HL-60 (cell line): Measurements from ENCODE around the gene CCR3.

Source experiments
- DNase-seq, 2 experiments: peaks; one replicate each; pipeline ENCODE4 v3.0.0-alpha.2; 2010 to 2020; ENCODE audit warnings: low read depth in 1 of 2, low spot score in 1 of 2
- H3K27ac ChIP-seq: fragments of 250-450 bp; sonication (Bioruptor Pico); replicated peaks from 2 replicates; pipeline ENCODE4 v1.5.1; 2020; ENCODE audit warnings: mild to moderate bottlenecking, moderate library complexity
- H3K27me3 ChIP-seq: fragments of 250-450 bp; sonication (Bioruptor Pico); 2 replicates; pipeline ENCODE4 v1.5.1; 2021; ENCODE audit warnings: mild to moderate bottlenecking, moderate library complexity; ENCODE audit not compliant: insufficient read depth, poor library complexity, severe bottlenecking
- H3K4me3 ChIP-seq: replicated peaks from 2 replicates; pipeline ENCODE4 v1.5.1; 2011; ENCODE audit warnings: mild to moderate bottlenecking, control low read depth, low read length; ENCODE audit not compliant: insufficient read depth
- CTCF ChIP-seq: IDR thresholded peaks from one replicate; pipeline ENCODE4 v1.5.1; 2011; ENCODE audit warnings: low read length, control low read depth, inconsistent platforms; ENCODE audit not compliant: insufficient read depth
- GABPA ChIP-seq: IDR thresholded peaks from 2 replicates; pipeline ENCODE4 v1.6.1; 2012; ENCODE audit warnings: low read depth
- POLR2AphosphoS5 ChIP-seq: IDR thresholded peaks from 2 replicates; pipeline ENCODE4 v1.6.1; 2012; ENCODE audit warnings: low read depth
- SPI1 ChIP-seq: IDR thresholded peaks from 2 replicates; pipeline ENCODE4 v1.6.1; 2012; ENCODE audit warnings: low read depth, mild to moderate bottlenecking, borderline replicate concordance
- TF ChIP-seq, protein P1 (sequence below): IDR thresholded peaks from 2 replicates; pipeline ENCODE4 v1.6.1; 2012; ENCODE audit warnings: low read depth; ENCODE audit not compliant: insufficient replicate concordance

CCR3 gene

DNA sequence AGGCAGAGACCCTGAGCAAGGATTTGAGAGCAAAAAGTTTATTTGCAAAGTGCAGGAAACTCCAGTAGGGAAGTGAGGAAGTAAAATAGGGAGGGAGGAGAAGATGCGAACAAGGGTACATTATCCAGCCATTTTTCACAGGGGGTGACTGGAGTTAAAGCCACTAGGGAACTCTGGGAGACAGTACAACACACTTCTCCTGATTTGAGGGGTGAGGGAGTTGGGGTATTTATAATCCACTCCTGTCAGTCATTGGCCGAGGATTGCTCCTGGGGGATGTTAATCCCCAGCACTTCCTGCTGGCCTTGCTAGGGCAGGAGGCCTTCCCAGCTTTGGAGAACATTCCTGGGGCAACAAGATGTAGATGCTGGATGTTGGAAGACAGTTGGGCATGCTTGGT lies 28.2 kb downstream of the CCR3 start:
- H3K27ac ChIP-seq = no peak overlapping the region
- H3K27me3 ChIP-seq = no peaks in the 10 kb centered on the region
- DNase-seq = no peak
- TF ChIP-seq POLR2AphosphoS5 = no peak
- H3K4me3 ChIP-seq = no peak overlapping the region

DNA sequence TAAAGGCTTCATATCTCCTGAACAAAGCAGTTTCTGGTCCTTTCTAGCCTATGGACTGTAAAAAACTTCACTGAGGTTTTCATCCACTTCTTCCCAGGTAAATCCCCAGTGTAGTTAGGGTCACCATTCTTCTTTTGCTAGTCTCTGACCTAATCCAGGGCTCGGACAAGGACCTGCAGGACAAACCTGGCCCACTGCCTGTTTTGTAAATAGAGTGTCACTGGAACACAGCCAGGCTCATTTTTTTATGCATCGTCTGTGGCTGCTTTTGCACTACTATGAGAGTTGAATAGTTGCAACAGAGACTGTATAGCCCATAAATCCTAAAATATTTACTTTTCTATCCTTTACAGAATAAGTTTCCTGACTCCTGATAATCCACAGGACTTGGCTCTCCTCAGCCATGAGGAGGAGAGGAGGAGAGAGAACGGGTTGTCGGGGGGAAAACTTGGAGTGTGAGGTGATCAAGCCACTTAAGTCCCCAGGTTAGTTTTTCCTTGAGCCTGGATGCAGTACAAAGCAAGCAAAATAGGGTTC lies 29.0 kb downstream of the CCR3 start:
- TF ChIP-seq SPI1 = no peak
- no peak for TF ChIP-seq GABPA
- Histone ChIP-seq H3K4me3 (no peak overlapping the region), H3K27ac (no peak overlapping the region), H3K27me3 (no peaks in the 10 kb centered on the region)
- DNase-seq = no peak

DNA sequence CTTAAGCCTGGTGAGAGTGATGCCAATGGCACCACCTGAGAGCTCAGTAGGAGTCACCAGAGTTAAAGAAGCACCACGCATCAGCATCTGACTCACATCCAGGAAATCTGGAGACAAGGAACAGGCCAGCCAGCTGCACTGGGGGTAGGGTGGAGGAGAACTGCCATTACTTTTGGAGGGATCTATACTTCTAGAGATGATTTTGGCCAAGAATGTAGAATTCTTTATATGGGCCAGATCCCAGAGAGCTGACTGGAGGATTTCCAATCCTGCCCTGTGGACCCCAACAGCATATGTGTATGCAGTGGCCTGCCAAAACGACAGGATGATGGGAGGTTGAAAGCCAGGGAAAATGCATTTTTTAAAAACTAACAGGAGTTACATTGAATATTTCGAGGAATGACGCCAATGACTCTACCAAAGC lies 29.8 kb downstream of the CCR3 start:
- no peak for TF ChIP-seq POLR2AphosphoS5
- TF ChIP-seq SPI1 = no peak
- TF ChIP-seq, protein P1, sequence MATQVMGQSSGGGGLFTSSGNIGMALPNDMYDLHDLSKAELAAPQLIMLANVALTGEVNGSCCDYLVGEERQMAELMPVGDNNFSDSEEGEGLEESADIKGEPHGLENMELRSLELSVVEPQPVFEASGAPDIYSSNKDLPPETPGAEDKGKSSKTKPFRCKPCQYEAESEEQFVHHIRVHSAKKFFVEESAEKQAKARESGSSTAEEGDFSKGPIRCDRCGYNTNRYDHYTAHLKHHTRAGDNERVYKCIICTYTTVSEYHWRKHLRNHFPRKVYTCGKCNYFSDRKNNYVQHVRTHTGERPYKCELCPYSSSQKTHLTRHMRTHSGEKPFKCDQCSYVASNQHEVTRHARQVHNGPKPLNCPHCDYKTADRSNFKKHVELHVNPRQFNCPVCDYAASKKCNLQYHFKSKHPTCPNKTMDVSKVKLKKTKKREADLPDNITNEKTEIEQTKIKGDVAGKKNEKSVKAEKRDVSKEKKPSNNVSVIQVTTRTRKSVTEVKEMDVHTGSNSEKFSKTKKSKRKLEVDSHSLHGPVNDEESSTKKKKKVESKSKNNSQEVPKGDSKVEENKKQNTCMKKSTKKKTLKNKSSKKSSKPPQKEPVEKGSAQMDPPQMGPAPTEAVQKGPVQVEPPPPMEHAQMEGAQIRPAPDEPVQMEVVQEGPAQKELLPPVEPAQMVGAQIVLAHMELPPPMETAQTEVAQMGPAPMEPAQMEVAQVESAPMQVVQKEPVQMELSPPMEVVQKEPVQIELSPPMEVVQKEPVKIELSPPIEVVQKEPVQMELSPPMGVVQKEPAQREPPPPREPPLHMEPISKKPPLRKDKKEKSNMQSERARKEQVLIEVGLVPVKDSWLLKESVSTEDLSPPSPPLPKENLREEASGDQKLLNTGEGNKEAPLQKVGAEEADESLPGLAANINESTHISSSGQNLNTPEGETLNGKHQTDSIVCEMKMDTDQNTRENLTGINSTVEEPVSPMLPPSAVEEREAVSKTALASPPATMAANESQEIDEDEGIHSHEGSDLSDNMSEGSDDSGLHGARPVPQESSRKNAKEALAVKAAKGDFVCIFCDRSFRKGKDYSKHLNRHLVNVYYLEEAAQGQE = no peak
- no peak for TF ChIP-seq GABPA
- TF ChIP-seq CTCF = no peak
- DNase-seq = no peak
- Histone ChIP-seq H3K4me3 (no peak overlapping the region), H3K27me3 (no peaks in the 10 kb centered on the region), H3K27ac (no peak overlapping the region)

DNA sequence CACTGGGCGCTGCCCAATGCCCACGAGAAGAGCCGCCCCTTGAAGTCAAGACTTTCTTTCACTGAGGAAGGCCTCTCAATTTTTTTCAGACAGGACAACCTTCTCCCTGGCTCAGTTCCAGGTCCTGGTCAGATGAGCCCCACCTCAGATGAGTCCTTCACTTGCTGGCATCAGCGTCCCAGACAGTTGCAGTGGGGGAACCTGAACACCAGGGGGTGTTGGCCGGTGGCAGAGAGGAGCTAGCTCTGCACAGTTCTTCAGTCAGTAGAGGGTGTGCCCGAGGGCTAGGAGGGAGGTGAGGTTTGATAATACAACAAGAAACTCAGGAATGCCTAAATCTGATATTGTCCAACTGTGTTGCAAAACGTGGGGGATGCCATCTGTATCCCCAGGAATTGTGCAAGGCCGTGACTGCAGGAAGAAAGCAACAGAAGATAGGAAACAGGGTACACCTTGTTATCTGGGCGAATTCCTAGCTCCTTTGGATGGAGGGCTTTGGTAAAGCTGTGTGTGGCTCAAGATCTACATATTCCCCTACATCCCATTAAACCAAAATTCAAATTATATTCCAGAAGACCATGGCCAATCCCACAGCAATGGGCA lies 34.3 kb downstream of the CCR3 start:
- H3K27ac ChIP-seq = no peak overlapping the region
- peak; percentile 65 to 80 for DNase-seq
- peak; percentile 71 for TF ChIP-seq CTCF
- TF ChIP-seq, protein P1 = no peak
- H3K4me3 ChIP-seq = no peak overlapping the region
- no peaks in the 10 kb centered on the region for H3K27me3 ChIP-seq

- Histone ChIP-seq H3K27me3 (no peaks in the 10 kb centered on the region), H3K27ac (no peak overlapping the region), H3K4me3 (no peak overlapping the region)
- TF ChIP-seq, protein P1 = no peak
- no peak for TF ChIP-seq GABPA
- no peak for TF ChIP-seq CTCF
- TF ChIP-seq SPI1 = no peak
- TF ChIP-seq POLR2AphosphoS5 = no peak
- no peak for DNase-seq
Observed at GRCh38 chr3:46277476-46277875, 35.2 kb downstream of the CCR3 start.
